NB4 (cell line): ENCODE measurements around the gene CALCR.

Experiments used
- DNase-seq: peaks from one replicate; pipeline ENCODE4 v3.0.0; 2010; ENCODE audit warnings: low read depth
- H3K4me3 ChIP-seq: one replicate; pipeline ENCODE4 v1.5.1; 2011; ENCODE audit warnings: mild to moderate bottlenecking, low read depth, low read length, moderate library complexity
- MYC ChIP-seq: IDR thresholded peaks from 2 replicates; pipeline ENCODE4 v1.6.1; 2011; ENCODE audit warnings: low read depth, low read length
- POLR2A ChIP-seq: IDR thresholded peaks from 2 replicates; pipeline ENCODE4 v1.6.1; 2011; ENCODE audit warnings: mild to moderate bottlenecking; ENCODE audit not compliant: insufficient read length; ENCODE audit errors: extremely low read depth
- TF ChIP-seq, protein P1 (sequence below): IDR thresholded peaks from 2 replicates; pipeline ENCODE4 v1.6.1; 2011; ENCODE audit warnings: low read depth, low read length
- TF ChIP-seq, protein P2 (sequence below): IDR thresholded peaks from one replicate; pipeline ENCODE4 v1.5.1; 2012; ENCODE audit warnings: low read depth, low read length

The CALCR gene

GRCh38 chr7:93471456-93471855 is 103.1 kb downstream of the CALCR start:
- H3K4me3 ChIP-seq: no peak overlapping the region
- TF ChIP-seq, protein P1, sequence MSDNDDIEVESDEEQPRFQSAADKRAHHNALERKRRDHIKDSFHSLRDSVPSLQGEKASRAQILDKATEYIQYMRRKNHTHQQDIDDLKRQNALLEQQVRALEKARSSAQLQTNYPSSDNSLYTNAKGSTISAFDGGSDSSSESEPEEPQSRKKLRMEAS: no peak
- TF ChIP-seq, protein P2, sequence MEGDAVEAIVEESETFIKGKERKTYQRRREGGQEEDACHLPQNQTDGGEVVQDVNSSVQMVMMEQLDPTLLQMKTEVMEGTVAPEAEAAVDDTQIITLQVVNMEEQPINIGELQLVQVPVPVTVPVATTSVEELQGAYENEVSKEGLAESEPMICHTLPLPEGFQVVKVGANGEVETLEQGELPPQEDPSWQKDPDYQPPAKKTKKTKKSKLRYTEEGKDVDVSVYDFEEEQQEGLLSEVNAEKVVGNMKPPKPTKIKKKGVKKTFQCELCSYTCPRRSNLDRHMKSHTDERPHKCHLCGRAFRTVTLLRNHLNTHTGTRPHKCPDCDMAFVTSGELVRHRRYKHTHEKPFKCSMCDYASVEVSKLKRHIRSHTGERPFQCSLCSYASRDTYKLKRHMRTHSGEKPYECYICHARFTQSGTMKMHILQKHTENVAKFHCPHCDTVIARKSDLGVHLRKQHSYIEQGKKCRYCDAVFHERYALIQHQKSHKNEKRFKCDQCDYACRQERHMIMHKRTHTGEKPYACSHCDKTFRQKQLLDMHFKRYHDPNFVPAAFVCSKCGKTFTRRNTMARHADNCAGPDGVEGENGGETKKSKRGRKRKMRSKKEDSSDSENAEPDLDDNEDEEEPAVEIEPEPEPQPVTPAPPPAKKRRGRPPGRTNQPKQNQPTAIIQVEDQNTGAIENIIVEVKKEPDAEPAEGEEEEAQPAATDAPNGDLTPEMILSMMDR: no peak

DNA sequence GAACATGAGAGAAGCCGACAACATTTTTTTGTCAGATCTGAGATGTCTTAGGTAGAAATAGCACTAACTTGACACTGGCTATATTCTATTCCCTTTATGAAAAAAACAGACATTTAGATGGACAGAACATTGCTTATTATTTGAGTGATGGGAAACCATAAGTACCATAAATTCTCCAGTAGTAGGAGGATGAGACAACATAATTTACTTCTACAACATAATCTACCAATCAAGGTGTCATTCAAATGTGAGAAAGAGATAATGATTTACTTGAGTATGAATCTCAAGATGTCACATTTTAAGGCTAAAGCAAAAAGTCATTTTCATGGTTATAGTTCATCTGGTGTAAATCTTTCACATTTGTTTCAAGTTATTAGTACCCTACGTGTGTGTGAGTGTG is 110.8 kb downstream of the CALCR start:
- TF ChIP-seq, protein P2: no peak
- TF ChIP-seq, protein P1: no peak
- TF ChIP-seq MYC (no peak), POLR2A (no peak)
- DNase-seq: no peak

More at GRCh38 chr7:93471456-93471855, 103.1 kb downstream of the CALCR start:
- DNase-seq: no peak

GRCh38 chr7:93461350-93461749 is 113.2 kb downstream of the CALCR start:
- TF ChIP-seq MYC: no peak
- no peak for TF ChIP-seq POLR2A
- TF ChIP-seq, protein P1: no peak
- TF ChIP-seq, protein P2: peak; percentile 9
- H3K4me3 ChIP-seq: no peak overlapping the region
- DNase-seq: peak; percentile 32

More for the DNA sequence above, 110.8 kb downstream of the CALCR start:
- H3K4me3 ChIP-seq: no peak overlapping the region

DNA sequence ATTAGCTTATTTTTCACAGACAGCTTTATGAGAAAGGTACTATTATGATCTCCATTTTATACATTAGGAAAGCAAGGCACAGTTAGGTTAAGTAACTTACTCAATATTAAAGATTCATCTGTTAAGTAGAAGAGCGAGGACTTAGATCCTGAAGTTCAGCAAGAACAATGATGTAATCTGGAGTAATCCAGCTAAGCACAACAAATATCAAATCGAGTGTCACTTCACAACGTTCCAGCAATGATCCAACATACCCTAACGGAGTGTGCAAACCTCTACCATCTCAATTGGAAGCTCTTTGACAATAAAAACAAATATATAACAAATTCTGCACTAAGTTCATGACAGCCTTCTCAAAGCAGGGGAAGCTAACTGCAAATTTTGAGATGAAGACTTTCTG is 121.3 kb downstream of the CALCR start:
- H3K4me3 ChIP-seq: no peak overlapping the region
- no peak for DNase-seq
- TF ChIP-seq, protein P2: no peak
- no peak for TF ChIP-seq MYC
- TF ChIP-seq, protein P1: no peak
- TF ChIP-seq POLR2A: no peak

DNA sequence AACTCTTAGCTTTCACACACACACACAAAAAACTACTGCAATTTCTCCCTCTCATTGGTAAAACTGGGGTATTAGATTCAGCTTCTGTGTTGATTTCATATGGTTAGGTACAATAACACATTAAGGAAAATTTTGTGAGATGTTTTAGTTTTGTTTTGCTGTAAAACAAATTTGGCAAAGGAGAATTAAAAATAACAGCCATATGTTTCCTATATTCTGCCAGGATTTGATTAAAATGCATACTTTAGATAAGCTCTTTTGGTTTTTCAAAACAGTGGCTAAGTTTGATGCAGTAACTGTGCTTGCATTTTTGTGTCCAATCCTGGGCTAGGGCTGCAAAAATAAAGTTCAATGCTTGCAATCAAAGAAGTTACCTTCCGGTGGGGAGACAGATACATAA is 126.3 kb downstream of the CALCR start:
- TF ChIP-seq POLR2A (no peak), MYC (no peak)
- TF ChIP-seq, protein P2: no peak
- TF ChIP-seq, protein P1: no peak
- H3K4me3 ChIP-seq: no peak overlapping the region
- DNase-seq: no peak

- TF ChIP-seq, protein P1: no peak
- TF ChIP-seq MYC: no peak
- TF ChIP-seq, protein P2: no peak
- TF ChIP-seq POLR2A: no peak
- DNase-seq: no peak
- H3K4me3 ChIP-seq: no peak overlapping the region
Measured at GRCh38 chr7:93447509-93447908, 127.0 kb downstream of the CALCR start.
